CD4-positive, alpha-beta T cell (primary cell): ENCODE results near the gene NPR2. TPM values are rescaled to one million over a fixed set of nuclear protein-coding genes. Genes with fewer than 3 reads are reported as not detected.

Source experiments
- ATAC-seq: fragments of 200-7000 bp; cut with Tn5 transposase; one replicate; pipeline ENCODE4 v1.10.0; 2022; ENCODE audit warnings: mild to moderate bottlenecking; ENCODE audit not compliant: poor library complexity
- CTCF ChIA-PET: fragments of 350-600 bp; sonication (Branson Sonifier 250); formaldehyde crosslinking; loops from one replicate; lab custom pipeline; 2021; ENCODE audit warnings: antibody characterized with exemption, inconsistent platforms; lab: Charles Lee
- POLR2A ChIA-PET: fragments of 350-600 bp; sonication (Branson Sonifier 250); formaldehyde crosslinking; loops from one replicate; lab custom pipeline; 2021; ENCODE audit warnings: antibody characterized with exemption, inconsistent platforms; lab: Charles Lee
- DNase-seq, 14 experiments: peaks; one replicate each; pipeline ENCODE4 v3.0.0-alpha.2; 2013 to 2020; ENCODE audit warnings: mixed read lengths in 2 of 14
- H3K27ac ChIP-seq, 2 donors: one replicate each; pipeline versions ENCODE4 v1.5.1 to v1.7.0; 2013; ENCODE audit warnings: low read length in 2 of 2, low read depth in 1 of 2, mild to moderate bottlenecking in 1 of 2
- H3K27me3 ChIP-seq, 2 experiments: 1 replicate in 1 of 2; 2 replicates in 1 of 2; pipeline versions ENCODE4 v1.6.1 to v1.7.0; 2013; ENCODE audit warnings: low read length in 2 of 2, control low read depth in 1 of 2, mild to moderate bottlenecking in 1 of 2, moderate library complexity in 1 of 2; ENCODE audit not compliant: insufficient read depth in 2 of 2, control insufficient read depth in 1 of 2
- H3K36me3 ChIP-seq: one replicate; pipeline ENCODE4 v1.6.1; 2013; ENCODE audit warnings: low read length, control low read depth; ENCODE audit not compliant: insufficient read depth
- H3K4me1 ChIP-seq: one replicate; pipeline ENCODE4 v1.6.1; 2013; ENCODE audit warnings: low read length, control low read depth; ENCODE audit not compliant: insufficient read depth
- H3K4me3 ChIP-seq: one replicate; pipeline ENCODE4 v1.5.1; 2013; ENCODE audit warnings: mild to moderate bottlenecking, low read length, moderate library complexity
- H3K9me3 ChIP-seq, 2 experiments: 1 replicate in 1 of 2; 2 replicates in 1 of 2; pipeline versions ENCODE4 v1.6.1 to v1.7.0; 2013; ENCODE audit warnings: low read length in 2 of 2, mild to moderate bottlenecking in 2 of 2, control low read depth in 1 of 2, moderate library complexity in 1 of 2; ENCODE audit not compliant: control insufficient read depth in 1 of 2, insufficient read depth in 1 of 2
- H3K27ac Mint-ChIP-seq: one replicate; pipeline ENCODE4 v1.8.0; 2020; ENCODE audit warnings: mixed read lengths
- H3K27me3 Mint-ChIP-seq: one replicate; pipeline ENCODE4 v1.8.0; 2021; ENCODE audit warnings: mixed read lengths
- H3K36me3 Mint-ChIP-seq: one replicate; pipeline ENCODE4 v1.8.0; 2021; ENCODE audit warnings: low read depth, mixed read lengths
- H3K4me1 Mint-ChIP-seq: one replicate; pipeline ENCODE4 v1.8.0; 2021; ENCODE audit warnings: low read depth, mixed read lengths
- H3K4me3 Mint-ChIP-seq: one replicate; pipeline ENCODE4 v1.8.0; 2020; ENCODE audit warnings: mild to moderate bottlenecking, mixed read lengths
- H3K9me3 Mint-ChIP-seq: one replicate; pipeline ENCODE4 v1.8.0; 2020; ENCODE audit warnings: mixed read lengths
- intact Hi-C, 2 experiments: fragments of 100-400 bp; cut with DNase I in 1 of 2; cut with micrococcal nuclease in 1 of 2; formaldehyde crosslinking; loops; one replicate each; pipeline versions ENCODE4 v1.15.1 to v1.9.0; 2023 to 2025; cut with DNase I, micrococcal nuclease
- total RNA-seq, 174 experiments: library from RNA in 2 of 174; stranded (reverse) in 2 of 174; gene quantifications; one replicate each; pipeline ENCODE4 v1.2.3 and lab custom pipeline; 2021 to 2026
- TF ChIP-seq, protein P1 (sequence below): fragments of 200-600 bp; IDR thresholded peaks from one replicate; pipeline ENCODE4 v1.8.0; 2022; ENCODE audit warnings: antibody characterized with exemption, mild to moderate bottlenecking

NPR2 gene
- total RNA-seq, 2 experiments from 2014 or later = 1.2 to 4.2 TPM

- H3K4me1 ChIP-seq = peaks cover 4% of the 10 kb centered on the region
- no peak overlapping the region for H3K4me3 Mint-ChIP-seq
- no peaks in the 10 kb centered on the region for H3K9me3 ChIP-seq
- POLR2A ChIA-PET = interaction anchor here (0.6 kb wide), 1 partner anchor 237 kb away, joined by 3 read pairs; no protein-coding TSS in a partner anchor
- CTCF ChIA-PET = interaction anchor here (0.7 kb wide), 1 partner anchor 13 kb away, joined by 3 read pairs; no protein-coding TSS in a partner anchor
- H3K9me3 Mint-ChIP-seq = no peaks in the 10 kb centered on the region
- no peak overlapping the region for H3K27ac Mint-ChIP-seq
- H3K4me1 Mint-ChIP-seq = peaks cover 22% of the 10 kb centered on the region
- no peak overlapping the region for H3K27ac ChIP-seq
- H3K27me3 ChIP-seq = no peaks in the 10 kb centered on the region
- no peaks in the 10 kb centered on the region for H3K27me3 Mint-ChIP-seq
- no peak overlapping the region for H3K4me3 ChIP-seq
- intact Hi-C loops = no loop called here
- DNase-seq = no peak
- H3K36me3 ChIP-seq = peaks cover 13% of the 10 kb centered on the region
- H3K36me3 Mint-ChIP-seq = no peaks in the 10 kb centered on the region
- TF ChIP-seq, protein P1, sequence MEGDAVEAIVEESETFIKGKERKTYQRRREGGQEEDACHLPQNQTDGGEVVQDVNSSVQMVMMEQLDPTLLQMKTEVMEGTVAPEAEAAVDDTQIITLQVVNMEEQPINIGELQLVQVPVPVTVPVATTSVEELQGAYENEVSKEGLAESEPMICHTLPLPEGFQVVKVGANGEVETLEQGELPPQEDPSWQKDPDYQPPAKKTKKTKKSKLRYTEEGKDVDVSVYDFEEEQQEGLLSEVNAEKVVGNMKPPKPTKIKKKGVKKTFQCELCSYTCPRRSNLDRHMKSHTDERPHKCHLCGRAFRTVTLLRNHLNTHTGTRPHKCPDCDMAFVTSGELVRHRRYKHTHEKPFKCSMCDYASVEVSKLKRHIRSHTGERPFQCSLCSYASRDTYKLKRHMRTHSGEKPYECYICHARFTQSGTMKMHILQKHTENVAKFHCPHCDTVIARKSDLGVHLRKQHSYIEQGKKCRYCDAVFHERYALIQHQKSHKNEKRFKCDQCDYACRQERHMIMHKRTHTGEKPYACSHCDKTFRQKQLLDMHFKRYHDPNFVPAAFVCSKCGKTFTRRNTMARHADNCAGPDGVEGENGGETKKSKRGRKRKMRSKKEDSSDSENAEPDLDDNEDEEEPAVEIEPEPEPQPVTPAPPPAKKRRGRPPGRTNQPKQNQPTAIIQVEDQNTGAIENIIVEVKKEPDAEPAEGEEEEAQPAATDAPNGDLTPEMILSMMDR = no peak
- ATAC-seq = no peak
These were observed 21.6 kb upstream of the NPR2 start for GRCh38 chr9:35769763-35770162.

- no peak overlapping the region for H3K27ac Mint-ChIP-seq
- Histone ChIP-seq H3K4me1 (peaks cover 4% of the 10 kb centered on the region), H3K27ac (no peak overlapping the region), H3K4me3 (no peak overlapping the region), H3K9me3 (no peaks in the 10 kb centered on the region), H3K36me3 (peaks cover 13% of the 10 kb centered on the region), H3K27me3 (no peaks in the 10 kb centered on the region)
- ChIA-PET CTCF (no interaction called here), POLR2A (interaction anchor here (1.1 kb wide), 1 partner anchor 15 kb away, joined by 4 read pairs; no protein-coding TSS in a partner anchor)
- H3K4me1 Mint-ChIP-seq = peaks cover 21% of the 10 kb centered on the region
- intact Hi-C loops = no loop called here
- no peaks in the 10 kb centered on the region for H3K9me3 Mint-ChIP-seq
- no peaks in the 10 kb centered on the region for H3K27me3 Mint-ChIP-seq
- peaks cover 5% of the 10 kb centered on the region for H3K36me3 Mint-ChIP-seq
- ATAC-seq = no peak
- no peak for DNase-seq
- H3K4me3 Mint-ChIP-seq = no peak overlapping the region
- TF ChIP-seq, protein P1 = no peak
These were observed 20.3 kb upstream of the NPR2 start for GRCh38 chr9:35771075-35771433.

- Mint-ChIP-seq H3K27ac (no peak overlapping the region), H3K4me3 (no peak overlapping the region), H3K4me1 (peaks cover 16% of the 10 kb centered on the region), H3K27me3 (no peaks in the 10 kb centered on the region), H3K36me3 (peaks cover 7% of the 10 kb centered on the region), H3K9me3 (no peaks in the 10 kb centered on the region)
- no peaks in the 10 kb centered on the region for H3K27me3 ChIP-seq
- intact Hi-C loops = no loop called here
- no peak overlapping the region for H3K4me3 ChIP-seq
- H3K36me3 ChIP-seq = peaks cover 13% of the 10 kb centered on the region
- peaks cover 4% of the 10 kb centered on the region for H3K4me1 ChIP-seq
- CTCF ChIA-PET = no interaction called here
- H3K9me3 ChIP-seq = no peaks in the 10 kb centered on the region
- no peak for ATAC-seq
- POLR2A ChIA-PET = interaction anchor here (1.1 kb wide), 1 partner anchor 15 kb away, joined by 4 read pairs; no protein-coding TSS in a partner anchor
- no peak overlapping the region for H3K27ac ChIP-seq
- TF ChIP-seq, protein P1 = no peak
- no peak for DNase-seq
These were observed 19.9 kb upstream of the NPR2 start for GRCh38 chr9:35771534-35771933.
